H1 (cell line): ENCODE measurements around the gene RBM14. TPM values are rescaled to one million over a fixed set of nuclear protein-coding genes. Genes with fewer than 3 reads are reported as not detected.

Source experiments
- CTCF ChIA-PET: fragments of 300-600 bp; sonication (Branson Sonifier 250); formaldehyde crosslinking; loops from one replicate; lab custom pipeline; 2021; ENCODE audit not compliant: partially characterized antibody; lab: Charles Lee
- POLR2A ChIA-PET: fragments of 300-600 bp; sonication (Branson Sonifier 250); formaldehyde crosslinking; loops from one replicate; lab custom pipeline; 2021; ENCODE audit warnings: inconsistent platforms; ENCODE audit not compliant: partially characterized antibody; lab: Charles Lee
- DNase-seq, 2 experiments: peaks; one replicate each; pipeline versions ENCODE4 v3.0.0 to v3.0.0-alpha.2; 2010 to 2022; ENCODE audit warnings: low spot score in 2 of 2, low read depth in 1 of 2, mixed read lengths in 1 of 2
- FAIRE-seq: peaks from 2 replicates; lab custom pipeline; 2011; peaks lifted over from hg19 to GRCh38; lab: Jason Lieb, UNC
- H2AFZ ChIP-seq: 2 replicates; pipeline ENCODE4 v1.8.1; 2012; ENCODE audit warnings: low read length, inconsistent platforms
- H2AK5ac ChIP-seq: 2 replicates; pipeline ENCODE4 v1.6.1; 2013; ENCODE audit warnings: low read depth, low read length
- H2BK120ac ChIP-seq: replicated peaks from 2 replicates; pipeline ENCODE3; 2013; ENCODE audit warnings: low read depth, low read length, inconsistent platforms
- H2BK12ac ChIP-seq: 2 replicates; pipeline ENCODE4 v1.6.1; 2013; ENCODE audit warnings: low read depth, low read length
- H2BK15ac ChIP-seq: 2 replicates; pipeline ENCODE4 v1.6.1; 2013; ENCODE audit warnings: low read length
- H2BK20ac ChIP-seq: 2 replicates; pipeline ENCODE4 v1.6.1; 2013; ENCODE audit warnings: low read length
- H2BK5ac ChIP-seq: 2 replicates; pipeline ENCODE4 v1.6.1; 2013; ENCODE audit warnings: low read depth, low read length
- H3K14ac ChIP-seq: 2 replicates; pipeline ENCODE4 v1.6.1; 2013; ENCODE audit warnings: inconsistent platforms; ENCODE audit not compliant: insufficient read length
- H3K18ac ChIP-seq: 2 replicates; pipeline ENCODE4 v1.6.1; 2013; ENCODE audit warnings: low read length; ENCODE audit errors: extremely low read depth
- H3K23ac ChIP-seq: 2 replicates; pipeline ENCODE4 v1.6.1; 2013; ENCODE audit warnings: inconsistent platforms; ENCODE audit not compliant: insufficient read length
- H3K23me2 ChIP-seq: 2 replicates; pipeline ENCODE4 v1.6.1; 2013; ENCODE audit warnings: low read depth, low read length
- H3K27ac ChIP-seq: 2 replicates; pipeline ENCODE4 v1.6.1; 2011; ENCODE audit warnings: low read depth, low read length, inconsistent platforms
- H3K27me3 ChIP-seq, 4 experiments: replicated peaks in 1 of 4; 1 replicate in 1 of 4; 2 replicates in 3 of 4; pipeline versions ENCODE4 v1.6.1 to v1.8.1; 2011 to 2013; ENCODE audit warnings: low read length in 3 of 4, mild to moderate bottlenecking in 3 of 4, inconsistent platforms in 2 of 4, mixed read lengths in 2 of 4, moderate library complexity in 1 of 4; ENCODE audit not compliant: control insufficient read depth in 3 of 4, insufficient read depth in 3 of 4; ENCODE audit errors: extremely low read depth in 1 of 4
- H3K36me3 ChIP-seq, 4 experiments: 2 replicates each; pipeline versions ENCODE4 v1.6.1 to v1.8.1; 2011 to 2013; ENCODE audit warnings: mild to moderate bottlenecking in 4 of 4, low read length in 3 of 4, moderate library complexity in 2 of 4, control low read depth in 1 of 4, inconsistent platforms in 1 of 4; ENCODE audit not compliant: insufficient read depth in 4 of 4, control insufficient read depth in 2 of 4
- H3K4ac ChIP-seq: replicated peaks from 2 replicates; pipeline ENCODE3; 2013; ENCODE audit warnings: low read length, low read depth, mixed read lengths, inconsistent platforms; ENCODE audit not compliant: insufficient read length
- H3K4me1 ChIP-seq, 4 experiments: replicated peaks in 1 of 4; 1 replicate in 1 of 4; 2 replicates in 3 of 4; pipeline versions ENCODE4 v1.6.1 to v1.8.1; 2011 to 2013; ENCODE audit warnings: low read length in 3 of 4, inconsistent platforms in 2 of 4, mixed read lengths in 1 of 4; ENCODE audit not compliant: insufficient read depth in 4 of 4, control insufficient read depth in 3 of 4
- H3K4me2 ChIP-seq, 2 experiments: 2 replicates each; pipeline versions ENCODE4 v1.6.1 to v1.8.1; 2011 to 2013; ENCODE audit warnings: low read depth in 2 of 2, low read length in 2 of 2, control low read depth in 1 of 2, inconsistent platforms in 1 of 2, mild to moderate bottlenecking in 1 of 2; ENCODE audit not compliant: insufficient read depth in 1 of 2
- H3K4me3 ChIP-seq, 4 experiments: fragments of 200-600, 300-600 bp in 1 of 4; sonication (generic), shearing (Covaris generic), sonication (Bioruptor Twin) in 1 of 4; 2 replicates each; pipeline versions ENCODE4 v1.5.1 to v1.8.1; 2011 to 2016; ENCODE audit warnings: low read length in 4 of 4, low read depth in 3 of 4, control low read depth in 2 of 4, inconsistent platforms in 2 of 4, mild to moderate bottlenecking in 2 of 4, mixed read lengths in 1 of 4, moderate library complexity in 1 of 4; ENCODE audit not compliant: insufficient read depth in 2 of 4; ENCODE audit errors: extremely low read depth in 1 of 4
- H3K56ac ChIP-seq: replicated peaks from 2 replicates; pipeline ENCODE3; 2013; ENCODE audit warnings: low read depth, mild to moderate bottlenecking, mixed read lengths, low read length, inconsistent platforms; ENCODE audit not compliant: insufficient read length
- H3K79me1 ChIP-seq: 2 replicates; pipeline ENCODE4 v1.6.1; 2013; ENCODE audit warnings: low read depth, low read length, control low read depth
- H3K79me2 ChIP-seq, 2 experiments: 2 replicates each; pipeline versions ENCODE4 v1.6.1 to v1.8.1; 2012 to 2013; ENCODE audit warnings: low read length in 2 of 2, mild to moderate bottlenecking in 2 of 2, inconsistent platforms in 1 of 2; ENCODE audit not compliant: insufficient read depth in 2 of 2, control insufficient read depth in 1 of 2
- H3K9ac ChIP-seq, 4 experiments: replicated peaks in 1 of 4; 1 replicate in 1 of 4; 2 replicates in 3 of 4; pipeline versions ENCODE4 v1.6.1 to v1.8.1; 2011 to 2013; ENCODE audit warnings: low read depth in 3 of 4, low read length in 3 of 4, control low read depth in 2 of 4, mild to moderate bottlenecking in 2 of 4, moderate library complexity in 2 of 4, inconsistent platforms in 1 of 4; ENCODE audit errors: extremely low read depth in 1 of 4
- H3K9me3 ChIP-seq, 2 experiments: 2 replicates each; pipeline versions ENCODE4 v1.6.1 to v1.8.1; 2012 to 2013; ENCODE audit warnings: mild to moderate bottlenecking in 2 of 2, moderate library complexity in 2 of 2, control low read depth in 1 of 2, inconsistent platforms in 1 of 2, low read depth in 1 of 2, low read length in 1 of 2, mixed read lengths in 1 of 2; ENCODE audit not compliant: insufficient read depth in 2 of 2
- H4K20me1 ChIP-seq, 2 experiments: replicated peaks in 1 of 2; 2 replicates each; pipeline versions ENCODE3 to v1.8.1; 2011 to 2013; ENCODE audit warnings: inconsistent platforms in 2 of 2, low read length in 2 of 2, mild to moderate bottlenecking in 1 of 2; ENCODE audit not compliant: insufficient read depth in 2 of 2, control insufficient read depth in 1 of 2
- H4K5ac ChIP-seq: 2 replicates; pipeline ENCODE4 v1.6.1; 2013; ENCODE audit warnings: low read length, low read depth, mixed read lengths, inconsistent platforms; ENCODE audit not compliant: insufficient read length
- H4K8ac ChIP-seq: 2 replicates; pipeline ENCODE4 v1.8.0; 2013; ENCODE audit warnings: mild to moderate bottlenecking, moderate library complexity, low read length, inconsistent platforms; ENCODE audit not compliant: insufficient read depth; ENCODE audit errors: extremely low read depth
- H4K91ac ChIP-seq: replicated peaks from 2 replicates; pipeline ENCODE3; 2013; ENCODE audit warnings: low read length, mixed read lengths, inconsistent platforms; ENCODE audit not compliant: insufficient read length
- EGR1 ChIP-seq: IDR thresholded peaks from 2 replicates; pipeline ENCODE4 v1.6.1; 2011; ENCODE audit warnings: low read depth, low read length, borderline replicate concordance
- POU5F1 ChIP-seq: IDR thresholded peaks from 2 replicates; pipeline ENCODE4 v1.6.1; 2011; ENCODE audit warnings: low read depth, mild to moderate bottlenecking, low read length, moderate library complexity
- WGBS, 2 experiments: shearing (Covaris generic) in 1 of 2; methylation state at CpG; one replicate each; pipeline versions ENCODE4 v1.1.6 to v1.1.7; 2013 to 2015; ENCODE audit warnings: low lambda C conversion rate in 2 of 2, mixed read lengths in 2 of 2, inconsistent platforms in 1 of 2, low coverage in 1 of 2, missing lambda C conversion rate in 1 of 2; ENCODE audit not compliant: insufficient replicate concordance in 2 of 2, insufficient coverage in 1 of 2, insufficient read length in 1 of 2; ENCODE audit errors: extremely low coverage in 1 of 2, missing lambda C conversion rate in 1 of 2; 5-methylcytosine and 5-hydroxymethylcytosine counted together
- polyA plus RNA-seq, 7 experiments: library from polyadenylated mRNA; depleted of rRNA in 3 of 7; stranded (reverse) in 5 of 7; unstranded in 2 of 7; fragments of >200 nt in 5 of 7; fragments of 200-250 nt in 2 of 7; gene quantifications; 1 replicate in 5 of 7; 2 replicates in 1 of 7; 4 replicates in 1 of 7; pipeline versions ENCODE4 v1.2.1 to v1.2.3, GENCODE V29; 2011 to 2013; ENCODE audit warnings: missing spikeins in 2 of 7, mixed read lengths in 2 of 7
- total RNA-seq: library from RNA; stranded (reverse); fragmentation: NEBNext Ultra II Directional; extraction: Animal tissue kit (Norgen Biotek cat#: 25700); gene quantifications from 2 replicates; pipeline ENCODE4 v1.2.1, GENCODE V29; 2021

RBM14 gene
- total and polyA plus RNA-seq, 2 of the 8 experiments (the other 6 are each of a cell fraction or from before 2014, with no cell fraction given) = 67.2 to 142 TPM

DNA sequence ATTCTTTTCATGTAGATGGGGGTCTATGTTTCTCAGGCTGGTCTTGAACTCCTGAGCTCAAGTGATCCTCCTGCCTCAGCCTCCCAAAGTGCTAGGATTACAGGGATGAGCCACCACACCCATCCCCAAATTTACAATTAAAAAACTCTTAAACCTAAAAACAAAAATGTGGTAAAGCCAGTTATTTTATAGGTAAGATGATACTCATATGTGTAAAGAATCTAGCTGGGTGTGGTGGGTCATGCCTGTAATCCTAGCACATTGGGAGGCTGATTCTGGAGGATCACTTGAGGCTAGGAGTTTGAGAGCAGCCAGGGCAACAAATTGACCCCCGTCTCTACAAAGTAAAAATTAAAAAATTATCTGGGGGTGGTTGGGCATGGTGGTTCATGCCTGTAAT, 4.0 kb upstream of the RBM14 start:
- Histone ChIP-seq H2BK20ac (no peak overlapping the region), H2AFZ (no peak overlapping the region), H3K14ac (no peak overlapping the region), H3K9ac (no peak overlapping the region), H4K91ac (no peak overlapping the region), H4K5ac (no peak overlapping the region), H3K27ac (no peak overlapping the region), H3K23me2 (peaks cover 2% of the 10 kb centered on the region; the same call in 1 of the 2 replicates), H3K79me2 (peaks cover 9 to 10% of the 10 kb centered on the region in 2 experiments), H3K79me1 (no peaks in the 10 kb centered on the region; the same call in 1 of the 2 replicates), H3K4me2 (no peak overlapping the region), H3K23ac (no peak overlapping the region), H3K27me3 (no peaks in the 10 kb centered on the region), H3K36me3 (no peaks in the 10 kb centered on the region; a peak in 1 of 8 replicates), H4K20me1 (peaks cover 3 to 5% of the 10 kb centered on the region in 2 experiments), H2BK120ac (no peak overlapping the region), H2BK12ac (no peak overlapping the region), H3K56ac (no peak overlapping the region), H3K4me3 (no peak overlapping the region), H2BK5ac (no peak overlapping the region), H3K4ac (no peak overlapping the region), H2AK5ac (no peak overlapping the region), H2BK15ac (no peak overlapping the region), H4K8ac (no peak overlapping the region), H3K4me1 (no peaks in the 10 kb centered on the region), H3K9me3 (no peaks in the 10 kb centered on the region), H3K18ac (no peak overlapping the region)
- ChIA-PET CTCF (interaction anchor here (2.3 kb wide), 1 partner anchor 17 kb away, joined by 11 read pairs; no protein-coding TSS in a partner anchor), POLR2A (interaction anchor here (0.7 to 66.2 kb wide), 6 partner anchors 8 to 73 kb away, joined by 3 to 2165 read pairs (median 4); partner anchors contain the start of genes ACTN3, CCDC87, CCS and RBM14)
- DNase-seq (no peak), FAIRE-seq (no peak)
- 81% methylated on average over 1 of the region's 1 CpG; no CpG with 5 or more reads in 1 of the 2 experiments for WGBS, 2 experiments
- TF ChIP-seq EGR1 (no peak), POU5F1 (no peak)
